ENCODE measurements around the gene ULK4.

ULK4 gene

DNA sequence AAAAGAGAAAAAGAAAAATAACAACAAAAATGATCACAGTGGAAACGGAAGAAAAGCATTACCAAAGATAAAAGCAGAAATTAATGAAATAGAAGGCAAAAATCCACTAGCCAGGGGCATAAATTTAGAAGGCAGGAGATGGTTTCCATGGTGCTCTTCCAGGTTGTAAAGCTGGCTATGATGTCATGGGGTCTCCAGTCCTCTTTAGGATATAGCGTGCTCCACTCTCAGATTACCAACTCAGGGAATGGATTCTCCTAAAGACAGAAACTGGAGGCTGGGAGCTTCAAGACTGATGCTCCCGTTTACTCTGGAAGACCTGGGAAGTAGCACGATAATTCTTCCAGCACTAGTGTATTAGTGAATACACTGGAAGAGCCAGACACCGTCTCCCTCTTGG is 10.9 kb upstream of the ULK4 start:
- no peaks in the 10 kb centered on the region for H3K27me3 ChIP-seq (replicated peaks)
- no peak for DNase-seq
- no peak overlapping the region for H3K27ac ChIP-seq
- H3K4me3 ChIP-seq (ENCODE audit: low read depth, low read length): no peak overlapping the region
- no peak for TF ChIP-seq CTCF (IDR thresholded peaks at IDR 0.05; ENCODE audit: low read depth, low read length, missing control alignments)
- no peaks in the 10 kb centered on the region for H3K36me3 ChIP-seq (replicated peaks)
- in situ Hi-C loops (cut with HindIII; ENCODE audit: low pct_ligation_motif_present, low sequenced_read_pairs): no loop called here

- Histone ChIP-seq H3K27me3 (replicated peaks) (no peaks in the 10 kb centered on the region), H3K27ac (no peak overlapping the region), H3K36me3 (replicated peaks) (no peaks in the 10 kb centered on the region), H3K4me3 (ENCODE audit: low read depth, low read length) (no peak overlapping the region)
- in situ Hi-C loops (cut with HindIII; ENCODE audit: low pct_ligation_motif_present, low sequenced_read_pairs): no loop called here
- no peak for DNase-seq
- TF ChIP-seq CTCF (IDR thresholded peaks at IDR 0.05; ENCODE audit: low read depth, low read length, missing control alignments): no peak
These were observed 4.3 kb upstream of the ULK4 start for GRCh38 chr3:41966206-41966605.

GRCh38 chr3:41963823-41964222 is 1.9 kb upstream of the ULK4 start:
- in situ Hi-C loops (cut with HindIII; ENCODE audit: low pct_ligation_motif_present, low sequenced_read_pairs): no loop called here
- DNase-seq: no peak
- Histone ChIP-seq H3K36me3 (replicated peaks) (no peaks in the 10 kb centered on the region), H3K27ac (no peak overlapping the region), H3K4me3 (ENCODE audit: low read depth, low read length) (no peak overlapping the region), H3K27me3 (replicated peaks) (no peaks in the 10 kb centered on the region)
- TF ChIP-seq CTCF (IDR thresholded peaks at IDR 0.05; ENCODE audit: low read depth, low read length, missing control alignments): no peak

- H3K36me3 ChIP-seq (replicated peaks): no peaks in the 10 kb centered on the region
- no peak for TF ChIP-seq CTCF (IDR thresholded peaks at IDR 0.05; ENCODE audit: low read depth, low read length, missing control alignments)
- H3K27me3 ChIP-seq (replicated peaks): no peaks in the 10 kb centered on the region
- in situ Hi-C loops (cut with HindIII; ENCODE audit: low pct_ligation_motif_present, low sequenced_read_pairs): no loop called here
- H3K27ac ChIP-seq: peak overlapping the region; percentile 88
- H3K4me3 ChIP-seq (ENCODE audit: low read depth, low read length): peak overlapping the region; percentile 89
- DNase-seq: peak; percentile 61
These were observed 815 bp downstream of the ULK4 start for GRCh38 chr3:41960826-41961750.

DNA sequence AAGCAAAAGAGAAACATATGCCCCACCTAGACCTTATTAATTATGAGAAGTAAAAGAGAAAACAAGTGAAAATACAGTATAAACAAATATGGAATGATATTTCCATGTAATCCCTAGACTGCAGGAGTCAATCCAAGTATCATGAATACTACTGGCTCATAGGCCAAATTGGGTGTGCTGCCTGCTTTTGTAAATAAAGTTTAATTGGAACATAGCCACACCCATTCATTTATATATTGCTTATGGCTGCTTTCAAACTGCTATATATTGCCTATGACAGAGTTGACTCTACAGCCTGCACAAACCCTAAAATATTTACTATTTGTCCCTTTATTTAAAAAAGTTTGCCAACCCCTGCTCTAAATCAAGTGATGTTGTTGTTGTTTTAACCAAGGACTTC is 5.3 kb downstream of the ULK4 start:
- no peaks in the 10 kb centered on the region for H3K36me3 ChIP-seq (replicated peaks)
- no peak for TF ChIP-seq CTCF (IDR thresholded peaks at IDR 0.05; ENCODE audit: low read depth, low read length, missing control alignments)
- DNase-seq: no peak
- in situ Hi-C loops (cut with HindIII; ENCODE audit: low pct_ligation_motif_present, low sequenced_read_pairs): no loop called here
- H3K27me3 ChIP-seq (replicated peaks): no peaks in the 10 kb centered on the region
- H3K4me3 ChIP-seq (ENCODE audit: low read depth, low read length): no peak overlapping the region
- H3K27ac ChIP-seq: no peak overlapping the region

Data from brain microvascular endothelial cell (primary cell).